Measurements from ENCODE around the gene CFAP61.
"Not testable (repeated sequence)": the region's sequence is repeated elsewhere in the genome, so short reads cannot be mapped to it uniquely, and the experiment has no call there.

Gene CFAP61

GRCh38 chr20:20209684-20210083, 157.4 kb downstream of the CFAP61 start:
- DNase-seq (ENCODE audit: low read depth, low spot score) = no peak

GRCh38 chr20:20210327-20210726, 158.0 kb downstream of the CFAP61 start:
- DNase-seq (ENCODE audit: low read depth, low spot score) = peak; percentile 8

DNA sequence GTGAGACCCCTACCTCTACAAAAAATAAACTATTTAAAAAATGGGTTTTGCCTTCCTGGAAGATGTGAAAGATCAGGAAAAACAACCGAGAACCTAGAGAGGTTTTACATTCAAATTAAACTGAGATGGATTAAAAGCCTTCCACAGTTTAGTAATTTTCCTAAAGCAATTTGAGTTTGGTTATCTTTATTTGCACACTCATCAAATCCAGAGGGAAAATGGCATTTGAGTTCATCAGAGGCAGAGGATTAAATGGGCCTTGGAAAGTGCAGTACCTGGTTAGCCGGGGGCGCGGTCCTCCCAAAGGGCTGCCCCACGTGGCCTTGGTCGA, 158.6 kb downstream of the CFAP61 start:
- DNase-seq (ENCODE audit: low read depth, low spot score) = no peak

- peak; percentile 41 for DNase-seq (ENCODE audit: low read depth, low spot score)
These were observed 159.1 kb downstream of the CFAP61 start for GRCh38 chr20:20211274-20211987.

- DNase-seq (ENCODE audit: low read depth, low spot score) = no peak
These were observed 159.7 kb downstream of the CFAP61 start for GRCh38 chr20:20211988-20212518.

GRCh38 chr20:20212675-20213096, 160.4 kb downstream of the CFAP61 start:
- no peak for DNase-seq (ENCODE audit: low read depth, low spot score)

GRCh38 chr20:20213526-20214121, 161.3 kb downstream of the CFAP61 start:
- DNase-seq (ENCODE audit: low read depth, low spot score) = no peak

DNA sequence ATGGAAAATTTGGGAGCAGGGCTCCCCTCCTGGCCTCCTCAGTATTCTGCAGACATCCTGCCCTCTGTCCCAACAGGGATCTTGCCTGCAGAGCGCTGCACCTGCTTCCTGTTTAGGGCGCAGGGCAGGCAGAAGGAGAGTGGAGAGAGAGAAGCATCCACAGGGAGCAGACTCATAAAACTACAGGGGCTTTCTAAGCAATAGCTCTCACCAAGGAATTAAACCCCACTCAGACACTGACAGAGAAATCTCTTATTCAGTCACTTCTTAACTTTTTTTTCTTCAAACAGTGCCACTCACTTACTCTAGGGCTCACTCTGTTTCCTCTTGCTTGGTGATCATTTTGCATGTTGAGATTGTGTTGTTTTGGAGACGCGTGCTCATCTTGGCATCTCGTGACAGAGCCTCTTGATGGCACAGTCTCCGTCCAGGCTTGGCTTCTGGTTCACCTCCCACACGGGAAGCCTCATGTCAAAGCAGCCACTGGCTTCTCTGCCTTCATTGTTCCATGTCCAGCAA, 162.5 kb downstream of the CFAP61 start:
- DNase-seq (ENCODE audit: low read depth, low spot score) = no peak

GRCh38 chr20:20215976-20216727, 163.8 kb downstream of the CFAP61 start:
- no peak for DNase-seq (ENCODE audit: low read depth, low spot score)

DNA sequence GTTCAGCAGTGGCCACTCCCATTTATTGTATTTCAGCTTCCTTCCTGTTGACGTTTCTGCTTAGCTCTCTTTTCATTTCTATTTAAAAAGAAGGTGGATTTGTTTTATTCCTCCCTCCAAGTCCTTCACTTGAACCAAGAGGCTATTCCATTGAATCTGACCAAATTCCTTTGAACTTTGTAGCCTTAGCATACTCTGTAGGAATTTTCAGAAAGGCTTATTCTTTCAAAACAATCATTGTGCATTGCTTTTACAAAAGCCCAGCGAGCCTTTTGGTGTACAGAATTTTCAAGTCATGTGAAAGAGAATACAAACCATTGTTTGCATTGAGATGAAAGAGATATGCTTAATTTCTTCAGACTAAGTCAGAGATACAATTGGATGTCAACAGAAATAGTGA, 164.6 kb downstream of the CFAP61 start:
- DNase-seq (ENCODE audit: low read depth, low spot score) = no peak

DNA sequence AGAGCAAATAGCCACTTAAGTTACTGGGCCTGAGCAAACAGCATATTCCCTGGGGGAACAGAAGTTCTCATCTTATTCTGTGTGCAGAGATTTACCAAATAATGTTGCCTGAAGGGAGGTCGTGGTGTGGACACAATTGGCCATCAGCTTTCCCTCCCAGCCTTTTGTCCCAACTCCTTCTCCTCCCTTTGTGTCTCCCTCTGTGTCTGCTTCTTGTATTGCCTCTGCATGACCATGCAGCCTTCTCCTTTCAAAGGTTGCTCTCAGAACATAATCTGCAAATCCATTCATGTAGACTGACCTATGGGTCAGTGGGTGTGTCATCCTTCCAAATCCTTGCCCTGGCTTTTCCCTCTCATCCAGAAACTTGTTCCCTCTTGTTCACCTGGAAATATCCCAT, 165.3 kb downstream of the CFAP61 start:
- DNase-seq (ENCODE audit: low read depth, low spot score) = no peak

DNA sequence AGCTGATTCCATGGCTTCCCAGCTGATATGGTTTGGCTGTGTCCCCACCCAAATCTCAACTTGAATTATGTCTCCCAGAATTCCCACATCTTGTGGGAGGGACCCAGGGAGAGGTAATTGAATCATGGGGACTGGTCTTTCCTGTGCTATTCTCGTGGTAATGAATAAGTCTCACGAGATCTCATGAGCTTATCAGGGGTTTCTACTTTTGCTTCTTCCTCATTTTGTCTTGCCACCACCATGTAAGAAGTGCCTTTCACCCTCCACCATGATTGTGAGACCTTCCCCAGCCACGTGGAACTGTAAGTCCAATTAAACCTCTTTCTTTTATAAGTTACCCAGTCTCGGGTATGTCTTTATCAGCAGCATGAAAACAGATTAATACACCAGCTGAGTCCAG, 165.8 kb downstream of the CFAP61 start:
- not testable (repeated sequence) for DNase-seq (ENCODE audit: low read depth, low spot score)

DNA sequence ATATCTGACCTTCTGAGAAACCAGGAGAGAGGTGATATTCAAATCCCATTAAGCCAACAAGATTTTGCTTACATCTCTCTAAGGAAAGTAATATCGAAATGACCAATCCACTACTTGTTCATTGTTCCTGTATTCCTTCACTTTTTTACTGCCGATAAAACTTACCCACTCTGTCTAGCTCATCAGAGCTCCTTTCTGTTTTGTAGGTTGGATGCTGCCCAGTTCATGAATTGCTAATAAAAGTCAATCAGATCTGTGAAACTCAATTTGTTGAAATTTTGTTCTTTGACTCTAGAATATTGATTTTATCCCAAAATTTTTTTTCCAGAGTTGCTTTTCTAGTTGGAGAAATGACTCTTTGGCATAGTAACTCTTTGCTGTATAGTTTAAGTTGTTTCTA, 166.7 kb downstream of the CFAP61 start:
- no peak for DNase-seq (ENCODE audit: low read depth, low spot score)

- DNase-seq (ENCODE audit: low read depth, low spot score) = no peak
These were observed 167.8 kb downstream of the CFAP61 start for GRCh38 chr20:20220134-20220533.

- DNase-seq (ENCODE audit: low read depth, low spot score) = no peak
These were observed 171.6 kb downstream of the CFAP61 start for GRCh38 chr20:20223981-20224380.

DNA sequence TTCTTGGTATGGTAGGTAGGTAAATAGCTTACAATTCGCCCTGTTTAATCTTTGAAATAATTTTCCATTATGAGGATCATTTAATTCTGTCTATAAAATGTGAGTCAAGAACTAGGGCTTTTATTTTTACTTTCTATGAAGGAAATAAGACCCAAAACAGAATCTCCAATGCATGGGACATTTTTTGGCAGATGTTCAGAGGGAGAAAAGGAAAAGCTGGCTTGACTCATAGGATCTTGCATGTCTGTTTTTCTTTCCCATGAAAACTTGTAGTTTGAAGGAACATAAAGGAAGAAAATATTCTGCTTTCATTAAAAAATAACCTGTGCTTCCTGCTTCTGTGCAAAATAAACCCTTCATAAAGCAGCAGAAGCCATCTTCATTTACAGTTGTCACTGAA, 172.5 kb downstream of the CFAP61 start:
- DNase-seq (ENCODE audit: low read depth, low spot score) = no peak

- DNase-seq (ENCODE audit: low read depth, low spot score) = no peak
These were observed 173.2 kb downstream of the CFAP61 start for GRCh38 chr20:20225325-20226043.

- no peak for DNase-seq (ENCODE audit: low read depth, low spot score)
These were observed 174.2 kb downstream of the CFAP61 start for GRCh38 chr20:20226554-20226953.

DNA sequence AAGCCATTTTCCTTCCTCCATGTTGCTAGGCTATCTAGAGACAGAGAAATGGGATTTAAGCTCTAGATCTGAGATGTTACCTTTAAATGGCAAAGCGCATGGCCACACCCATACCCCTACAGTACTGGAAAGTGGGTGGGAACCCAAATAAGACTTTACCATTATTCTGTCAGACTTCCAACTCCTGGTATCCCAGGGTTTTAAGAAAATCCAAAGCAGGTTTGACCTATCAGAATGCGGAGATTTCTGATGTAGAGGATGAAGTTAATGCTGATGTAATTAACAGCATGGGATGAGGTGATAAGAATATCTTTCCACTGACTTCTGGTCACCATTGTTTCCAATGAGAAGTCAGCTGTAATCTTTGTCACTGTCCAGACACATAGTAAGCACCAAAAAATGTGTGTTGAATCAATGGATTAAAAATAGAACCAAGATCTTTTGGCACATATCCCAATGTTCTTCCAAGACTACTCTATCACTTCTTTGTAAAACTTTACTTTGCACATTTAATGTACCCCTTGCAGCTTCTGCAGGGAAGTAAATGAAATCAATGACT, 174.8 kb downstream of the CFAP61 start:
- DNase-seq (ENCODE audit: low read depth, low spot score) = no peak

GRCh38 chr20:20228351-20228750, 176.0 kb downstream of the CFAP61 start:
- DNase-seq (ENCODE audit: low read depth, low spot score) = no peak

GRCh38 chr20:20229595-20229994, 177.3 kb downstream of the CFAP61 start:
- no peak for DNase-seq (ENCODE audit: low read depth, low spot score)
